Skeletal muscle satellite cell (primary cell): ENCODE measurements around the gene ZC3H18. TPM values are rescaled to one million over a fixed set of nuclear protein-coding genes. Genes with fewer than 3 reads are reported as not detected.
A peak's percentile ranks its signal among the peaks of the same experiment; 100 is the strongest.

Experiments used
- H3K27me3 ChIP-seq: 2 replicates; pipeline ENCODE4 v1.7.0; 2013; ENCODE audit warnings: low read length; ENCODE audit not compliant: control insufficient read depth, insufficient read depth
- H3K36me3 ChIP-seq: 2 replicates; pipeline ENCODE4 v1.7.0; 2013; ENCODE audit warnings: mild to moderate bottlenecking, control low read depth, low read length; ENCODE audit not compliant: insufficient read depth
- H3K4me1 ChIP-seq: 2 replicates; pipeline ENCODE4 v1.7.0; 2013; ENCODE audit warnings: low read length; ENCODE audit not compliant: control insufficient read depth, insufficient read depth
- H3K4me2 ChIP-seq: 2 replicates; pipeline ENCODE4 v1.7.0; 2013; ENCODE audit warnings: mild to moderate bottlenecking, low read length
- H3K4me3 ChIP-seq: 2 replicates; pipeline ENCODE4 v1.7.0; 2013; ENCODE audit warnings: low read length
- H3K9ac ChIP-seq: 2 replicates; pipeline ENCODE4 v1.7.0; 2013; ENCODE audit warnings: mild to moderate bottlenecking, low read depth, low read length, moderate library complexity
- H3K9me3 ChIP-seq: replicated peaks from 2 replicates; pipeline ENCODE4 v1.7.0; 2013; ENCODE audit warnings: mild to moderate bottlenecking, control low read depth, low read length
- total RNA-seq: library from RNA; depleted of rRNA; stranded (reverse); fragments of >200 nt; gene quantifications from 2 replicates; pipeline ENCODE4 v1.2.3, GENCODE V29; 2012; rRNA removed

The ZC3H18 gene
- total RNA-seq, result 14.7 and 15.9 TPM in 2 replicates

DNA sequence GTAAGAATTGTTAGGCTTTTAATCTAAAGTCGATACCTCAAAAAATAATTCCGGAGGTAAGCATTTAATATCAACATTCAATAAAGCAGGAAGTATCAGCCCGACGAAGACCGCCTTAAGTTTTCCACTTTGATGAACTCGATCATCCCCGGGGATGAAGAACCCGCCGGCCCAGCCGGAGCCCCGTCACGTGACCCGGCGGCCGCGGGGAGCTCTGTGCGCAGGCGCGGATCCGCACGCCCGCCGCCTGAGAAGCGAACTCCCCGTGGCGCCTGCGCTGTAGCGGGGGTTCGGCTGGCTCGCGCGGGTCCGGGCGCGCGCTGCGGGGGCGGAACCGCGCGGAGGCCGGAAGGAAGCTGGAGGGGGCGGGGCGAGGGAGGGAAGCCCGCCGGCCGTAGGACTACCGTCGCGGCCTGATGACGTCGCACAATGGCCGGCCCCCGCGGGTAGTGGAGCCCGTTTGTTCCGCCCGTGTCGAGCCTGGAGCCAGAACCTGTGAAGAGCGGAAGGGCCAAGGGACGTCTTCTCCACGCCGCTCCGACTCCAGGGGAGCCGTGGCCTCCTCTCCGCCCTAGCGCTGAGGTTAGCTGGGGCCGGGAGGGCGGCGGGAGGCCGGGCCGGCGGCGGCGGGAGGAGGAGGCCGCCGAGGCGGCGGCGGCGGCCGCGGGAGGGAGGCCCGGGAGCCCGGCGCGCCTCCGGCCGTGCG lies at the start of gene ZC3H18:
Gene ZC3H18, plus strand, starts transcription at position 419 of the 706 bp plus-strand sequence. CDS start 6,721 bp downstream, outside the sequence.
- Histone ChIP-seq H3K27me3 (no peaks in the 10 kb centered on the region), H3K4me2 (peak within 1 kb of the TSS; percentile 98), H3K4me1 (peaks cover 23% of the 10 kb centered on the region)

DNA sequence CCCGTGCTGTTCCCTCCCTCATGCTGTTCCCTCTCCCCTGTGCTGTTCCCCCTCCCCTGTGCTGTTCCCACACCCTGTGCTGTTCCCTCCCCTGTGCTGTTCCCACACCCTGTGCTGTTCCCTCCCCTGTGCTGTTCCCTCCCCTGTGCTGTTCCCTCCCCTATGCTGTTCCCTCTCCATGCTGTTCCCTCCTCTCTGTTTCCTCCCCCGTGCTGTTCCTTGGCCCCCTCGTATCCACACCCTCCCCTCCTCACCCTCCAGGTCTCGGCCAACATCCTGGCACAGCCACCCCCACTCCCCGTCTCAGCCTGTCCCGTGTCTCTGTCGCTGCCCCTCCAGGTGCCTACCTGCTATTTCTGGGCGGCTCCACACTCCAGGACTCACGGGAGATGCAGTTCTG lies 48.5 kb upstream of the ZC3H18 start:
- no peak overlapping the region for H3K9ac ChIP-seq

More for the DNA sequence above, at the start of gene ZC3H18:
- Histone ChIP-seq H3K9me3 (no peaks in the 10 kb centered on the region), H3K4me3 (peak within 1 kb of the TSS; percentile 95), H3K9ac (peak within 1 kb of the TSS; percentile 95), H3K36me3 (peaks cover 16% of the 10 kb centered on the region)

DNA sequence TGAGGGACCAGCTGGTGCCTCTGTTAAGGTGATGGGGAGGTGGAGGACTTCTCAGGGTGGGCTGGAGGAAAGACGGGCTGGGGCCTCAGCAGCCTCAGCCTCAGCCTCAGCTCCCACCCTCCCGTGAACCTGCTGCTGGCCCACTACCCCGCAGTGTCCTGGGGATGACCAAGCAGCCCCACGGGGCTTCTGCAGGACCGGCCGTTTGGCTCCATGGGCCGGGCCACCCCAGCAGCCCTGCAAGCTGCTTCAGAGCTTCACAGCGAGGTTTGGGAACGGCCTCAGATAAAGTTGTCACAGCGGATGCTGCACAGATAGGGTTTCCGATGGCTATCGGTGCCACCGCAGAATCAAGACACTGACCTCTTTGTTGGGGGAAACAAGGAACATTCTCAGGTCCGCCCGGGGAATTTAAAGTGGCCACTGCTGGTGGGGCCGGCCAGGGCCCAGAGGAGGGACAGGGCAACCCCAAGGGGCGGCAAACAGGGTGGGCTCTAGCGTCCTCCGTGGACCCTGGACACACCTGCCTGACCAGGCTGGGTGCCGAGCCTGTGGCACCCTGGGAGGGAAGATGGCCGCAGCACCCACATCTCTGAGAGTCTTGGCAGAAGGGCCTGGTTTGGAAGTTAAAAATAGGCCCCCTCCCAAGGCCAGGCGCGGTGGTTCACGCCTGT lies 47.8 kb upstream of the ZC3H18 start:
- no peaks in the 10 kb centered on the region for H3K9me3 ChIP-seq
- peaks cover 37% of the 10 kb centered on the region for H3K27me3 ChIP-seq
- no peaks in the 10 kb centered on the region for H3K36me3 ChIP-seq
- no peaks in the 10 kb centered on the region for H3K4me1 ChIP-seq
- H3K9ac ChIP-seq, result no peak overlapping the region
- no peak overlapping the region for H3K4me3 ChIP-seq
- no peak overlapping the region for H3K4me2 ChIP-seq

More for the DNA sequence above, 48.5 kb upstream of the ZC3H18 start:
- no peak overlapping the region for H3K4me2 ChIP-seq
- H3K4me3 ChIP-seq, result no peak overlapping the region
- no peaks in the 10 kb centered on the region for H3K4me1 ChIP-seq
- H3K36me3 ChIP-seq, result no peaks in the 10 kb centered on the region
- peaks cover 37% of the 10 kb centered on the region for H3K27me3 ChIP-seq
- no peaks in the 10 kb centered on the region for H3K9me3 ChIP-seq

DNA sequence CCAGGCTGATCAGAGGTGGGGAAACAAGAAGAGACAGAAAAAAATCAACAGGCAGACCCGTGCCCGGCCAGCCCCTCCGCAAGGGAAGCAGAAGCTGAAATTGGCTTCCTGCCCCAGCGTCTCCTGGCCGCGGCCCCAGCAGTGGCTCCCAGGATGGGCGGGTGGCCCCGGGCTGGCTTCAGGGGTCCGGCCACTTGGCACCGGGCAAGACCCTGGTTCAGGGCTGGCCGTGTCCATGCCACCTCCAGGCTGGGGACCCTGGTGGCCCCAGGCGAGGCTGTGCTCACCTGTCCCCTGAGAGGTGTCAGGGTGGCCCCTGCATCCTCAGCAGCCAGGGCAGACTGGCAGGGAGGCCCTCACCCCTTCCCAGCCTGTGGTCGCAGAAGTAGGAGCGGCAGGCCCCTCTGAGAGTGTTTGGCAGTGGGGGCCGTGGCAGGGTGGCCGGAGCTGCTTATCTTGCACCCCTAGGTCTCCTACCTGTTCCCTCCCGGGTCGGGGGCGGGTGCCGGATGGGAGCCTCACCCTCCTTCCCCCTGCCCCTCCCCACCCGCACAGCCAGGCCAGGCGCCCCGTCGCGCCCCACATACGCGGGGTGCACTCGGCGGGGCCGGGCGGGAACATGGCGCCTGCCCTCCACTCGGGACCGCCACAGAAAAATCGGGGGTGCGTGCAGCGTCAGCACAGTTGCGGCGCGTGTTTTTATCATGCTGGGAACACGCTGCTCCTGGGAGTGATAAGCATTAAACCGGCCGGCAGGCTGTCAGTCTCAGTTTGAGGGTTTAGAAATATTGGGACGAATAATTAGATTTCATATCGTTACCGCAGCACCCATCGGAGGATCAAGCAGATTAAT lies 46.7 kb upstream of the ZC3H18 start:
- Histone ChIP-seq H3K4me3 (no peak overlapping the region), H3K27me3 (peaks cover 37% of the 10 kb centered on the region), H3K9ac (no peak overlapping the region)

DNA sequence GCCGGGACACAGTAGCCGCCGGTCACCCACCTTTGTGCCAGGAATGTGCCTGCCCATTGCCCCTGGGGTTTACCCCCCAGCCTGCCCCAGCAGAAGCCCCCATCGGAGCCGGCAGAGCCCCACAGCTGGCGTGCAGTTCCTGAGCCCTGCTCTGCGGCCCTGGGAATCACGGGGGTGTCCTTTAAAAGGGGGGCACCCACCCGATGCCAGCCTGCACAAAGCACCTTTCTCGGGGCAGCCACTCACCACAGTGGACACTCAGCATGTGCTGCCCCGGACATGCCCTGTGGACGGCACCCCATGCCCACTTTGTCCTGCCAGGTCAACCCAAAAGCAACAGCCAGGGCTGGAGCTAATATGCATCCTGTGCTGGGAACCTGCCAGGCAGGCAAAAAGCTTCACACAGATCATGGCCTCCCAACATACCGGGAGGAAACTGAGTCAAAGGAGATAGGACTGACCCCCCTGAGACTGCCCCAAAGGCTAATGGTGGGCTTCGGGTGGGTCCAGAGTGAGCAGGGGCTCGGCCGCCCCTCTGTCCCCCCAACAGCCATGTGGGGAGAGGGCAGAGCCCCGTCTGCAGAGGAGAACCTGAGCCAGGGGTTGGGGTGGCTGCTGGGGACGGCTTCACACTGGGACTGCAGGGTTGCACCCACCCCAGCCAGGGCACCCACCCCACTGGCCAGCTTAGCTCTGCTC lies 45.8 kb upstream of the ZC3H18 start:
- Histone ChIP-seq H3K36me3 (no peaks in the 10 kb centered on the region), H3K4me2 (no peak overlapping the region), H3K4me3 (no peak overlapping the region), H3K4me1 (no peaks in the 10 kb centered on the region), H3K9me3 (no peaks in the 10 kb centered on the region), H3K9ac (no peak overlapping the region), H3K27me3 (peaks cover 37% of the 10 kb centered on the region)

More for the DNA sequence above, 46.7 kb upstream of the ZC3H18 start:
- Histone ChIP-seq H3K4me1 (no peaks in the 10 kb centered on the region), H3K9me3 (no peaks in the 10 kb centered on the region), H3K4me2 (no peak overlapping the region), H3K36me3 (no peaks in the 10 kb centered on the region)

DNA sequence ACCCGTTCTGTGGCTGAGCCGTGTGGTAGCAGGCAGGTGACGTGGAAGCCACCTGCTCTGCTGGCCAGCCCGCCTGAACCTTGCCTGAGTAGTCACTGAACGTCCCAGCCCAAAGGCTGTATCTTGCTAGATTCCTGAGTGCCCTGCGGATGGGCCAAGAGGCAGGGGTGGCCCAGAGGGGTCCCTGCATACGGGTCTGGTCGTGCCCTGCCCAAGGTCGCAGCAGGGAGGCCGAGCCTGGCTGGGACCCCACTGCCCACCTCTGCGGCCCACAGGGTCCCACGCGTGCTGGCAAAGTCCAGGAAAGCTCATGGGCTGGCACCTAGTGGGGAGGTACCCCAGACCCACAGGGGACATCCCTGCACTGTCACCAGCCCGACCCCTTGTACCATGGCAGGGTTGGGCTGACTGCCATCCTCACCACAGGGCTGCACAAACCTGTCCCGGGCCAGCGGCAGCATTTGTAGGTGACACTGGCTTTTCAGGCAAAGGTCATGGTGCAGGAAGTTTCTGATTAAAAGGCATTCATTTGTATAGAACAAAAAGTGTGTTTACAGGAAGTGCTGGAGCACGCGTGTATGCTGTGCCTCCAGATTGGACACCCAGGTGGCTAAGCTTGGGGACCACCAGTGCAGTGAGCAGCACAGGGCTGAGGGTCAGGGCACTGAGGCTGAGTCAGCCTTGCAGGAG lies 45.1 kb upstream of the ZC3H18 start:
- Histone ChIP-seq H3K36me3 (no peaks in the 10 kb centered on the region), H3K4me3 (no peak overlapping the region), H3K9ac (no peak overlapping the region), H3K4me1 (no peaks in the 10 kb centered on the region), H3K9me3 (no peaks in the 10 kb centered on the region), H3K4me2 (no peak overlapping the region), H3K27me3 (peaks cover 37% of the 10 kb centered on the region)

DNA sequence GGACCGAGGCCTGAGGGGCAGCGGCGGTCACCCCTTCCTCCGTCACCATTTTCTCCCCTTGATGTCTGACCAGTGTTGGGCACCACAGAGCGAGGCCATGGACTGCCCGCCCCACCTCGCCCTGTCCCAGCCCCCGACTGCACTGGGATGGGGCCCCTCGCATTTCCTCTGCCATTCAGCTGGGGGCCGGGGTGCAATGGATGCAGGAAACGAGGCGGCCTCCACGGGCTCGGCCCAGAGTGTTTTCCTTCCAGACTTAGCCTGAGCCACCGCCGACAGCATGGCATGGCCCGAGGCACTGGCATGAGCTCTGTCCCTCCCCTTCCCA lies 44.6 kb upstream of the ZC3H18 start:
- Histone ChIP-seq H3K9me3 (no peaks in the 10 kb centered on the region), H3K4me1 (no peaks in the 10 kb centered on the region), H3K36me3 (no peaks in the 10 kb centered on the region), H3K27me3 (peaks cover 37% of the 10 kb centered on the region), H3K4me3 (no peak overlapping the region), H3K9ac (no peak overlapping the region), H3K4me2 (no peak overlapping the region)

DNA sequence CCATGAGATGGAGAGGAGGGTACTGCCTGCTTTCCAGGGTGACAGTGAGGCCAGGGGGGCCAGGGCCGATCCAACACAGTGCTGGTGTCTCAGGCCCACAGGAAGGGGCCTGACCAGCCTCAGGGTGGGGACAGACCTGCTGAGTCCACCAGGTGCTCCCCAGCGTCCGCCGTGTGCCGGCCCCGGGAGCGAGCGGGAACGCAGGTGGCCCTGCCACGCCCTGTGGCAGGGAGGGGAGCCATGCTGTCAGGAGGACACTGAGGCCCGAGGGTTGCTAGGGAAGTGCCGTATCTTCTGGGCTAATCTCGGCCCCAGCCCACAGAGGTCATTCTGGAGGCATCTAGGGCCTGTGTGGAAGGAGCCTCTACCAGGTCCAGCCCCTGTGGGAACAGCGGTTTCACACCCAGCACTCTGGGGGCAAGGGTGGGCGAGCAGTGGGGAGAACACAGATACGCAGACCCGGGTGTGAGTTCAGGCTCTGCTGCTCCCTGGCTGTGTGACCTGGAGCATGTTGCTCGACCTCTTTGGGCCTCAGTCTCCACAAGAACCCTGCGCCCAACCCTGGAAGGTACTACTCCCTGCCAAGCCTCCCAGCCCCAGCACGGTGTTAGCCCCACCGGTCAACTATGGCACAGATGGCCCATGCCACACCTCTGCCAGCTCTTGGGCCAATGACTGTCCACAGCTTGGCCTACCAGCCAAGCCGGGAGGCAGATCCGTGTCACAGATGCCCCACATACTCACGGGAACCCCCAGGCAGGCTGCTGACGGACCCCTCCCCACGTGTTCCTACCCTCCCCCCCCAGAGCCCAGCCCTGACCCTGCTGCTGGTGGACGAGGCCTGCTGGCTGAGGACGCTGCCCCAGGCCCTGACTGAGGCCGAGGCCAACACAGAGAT lies 43.9 kb upstream of the ZC3H18 start:
- H3K9ac ChIP-seq, result no peak overlapping the region
- H3K4me3 ChIP-seq, result no peak overlapping the region
- H3K27me3 ChIP-seq, result peaks cover 37% of the 10 kb centered on the region
- no peaks in the 10 kb centered on the region for H3K4me1 ChIP-seq
- no peaks in the 10 kb centered on the region for H3K9me3 ChIP-seq
- no peaks in the 10 kb centered on the region for H3K36me3 ChIP-seq
- no peak overlapping the region for H3K4me2 ChIP-seq

DNA sequence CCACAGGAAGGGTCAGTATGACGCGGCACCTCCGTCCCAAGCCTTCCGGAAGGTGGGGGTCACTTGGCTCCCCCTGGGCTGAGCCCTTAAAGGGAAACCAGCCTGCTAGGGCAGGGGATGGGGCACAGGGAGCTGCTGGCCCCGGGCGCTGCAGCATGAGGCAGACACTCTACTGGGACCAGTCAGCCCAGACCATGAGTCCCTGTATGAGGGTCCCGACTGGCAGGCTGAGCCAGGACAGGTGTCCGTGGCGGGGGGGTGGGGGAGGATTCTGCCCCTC lies 43.4 kb upstream of the ZC3H18 start:
- no peaks in the 10 kb centered on the region for H3K4me1 ChIP-seq
- no peak overlapping the region for H3K4me3 ChIP-seq
- H3K4me2 ChIP-seq, result no peak overlapping the region
- no peaks in the 10 kb centered on the region for H3K9me3 ChIP-seq
- H3K9ac ChIP-seq, result no peak overlapping the region
- no peaks in the 10 kb centered on the region for H3K36me3 ChIP-seq
- peaks cover 35% of the 10 kb centered on the region for H3K27me3 ChIP-seq

DNA sequence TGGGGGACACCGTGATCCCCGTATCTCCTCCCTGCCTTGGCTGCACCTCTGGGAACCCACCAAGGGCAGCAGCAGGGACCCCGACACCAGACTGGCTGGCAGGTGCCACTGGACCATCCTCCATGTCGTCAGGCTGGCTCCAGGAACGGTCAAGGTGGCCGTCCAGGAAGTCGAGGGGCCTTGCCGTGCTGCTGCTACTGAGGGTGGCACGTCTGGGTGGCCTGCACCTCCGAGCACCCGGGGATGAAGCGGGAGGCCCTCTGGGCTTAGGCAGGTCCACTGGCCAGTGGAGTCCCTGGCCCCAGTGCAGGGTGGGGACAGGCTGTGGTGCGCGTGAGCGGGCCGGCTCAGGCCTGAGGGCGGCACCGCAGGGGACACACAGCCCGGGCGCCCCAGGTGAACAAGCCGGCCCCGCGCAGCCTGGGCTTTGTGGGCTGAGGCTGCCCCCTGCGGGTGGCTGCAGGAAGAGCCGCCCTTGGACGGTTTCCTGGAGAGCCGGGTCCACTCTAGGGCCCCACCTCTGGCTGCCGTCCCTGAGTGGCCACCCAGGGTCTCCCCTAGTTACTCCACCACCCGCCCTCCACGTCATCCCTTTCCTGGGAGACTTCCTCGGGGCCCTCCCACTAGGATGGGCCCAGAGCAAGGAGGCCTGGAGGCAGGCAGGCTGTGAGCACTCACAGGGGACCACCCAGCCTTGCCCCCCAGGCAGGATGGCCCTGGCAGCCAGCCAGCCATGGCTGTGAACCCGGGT lies 42.8 kb upstream of the ZC3H18 start:
- no peak overlapping the region for H3K4me3 ChIP-seq
- H3K9me3 ChIP-seq, result no peaks in the 10 kb centered on the region
- H3K4me1 ChIP-seq, result no peaks in the 10 kb centered on the region
- no peaks in the 10 kb centered on the region for H3K36me3 ChIP-seq
- H3K9ac ChIP-seq, result no peak overlapping the region
- H3K27me3 ChIP-seq, result peaks cover 30% of the 10 kb centered on the region
- no peak overlapping the region for H3K4me2 ChIP-seq
